ENCODE data around the gene FOXL2.
A peak's percentile ranks its signal among the peaks of the same experiment; 100 is the strongest.

Gene FOXL2

DNA sequence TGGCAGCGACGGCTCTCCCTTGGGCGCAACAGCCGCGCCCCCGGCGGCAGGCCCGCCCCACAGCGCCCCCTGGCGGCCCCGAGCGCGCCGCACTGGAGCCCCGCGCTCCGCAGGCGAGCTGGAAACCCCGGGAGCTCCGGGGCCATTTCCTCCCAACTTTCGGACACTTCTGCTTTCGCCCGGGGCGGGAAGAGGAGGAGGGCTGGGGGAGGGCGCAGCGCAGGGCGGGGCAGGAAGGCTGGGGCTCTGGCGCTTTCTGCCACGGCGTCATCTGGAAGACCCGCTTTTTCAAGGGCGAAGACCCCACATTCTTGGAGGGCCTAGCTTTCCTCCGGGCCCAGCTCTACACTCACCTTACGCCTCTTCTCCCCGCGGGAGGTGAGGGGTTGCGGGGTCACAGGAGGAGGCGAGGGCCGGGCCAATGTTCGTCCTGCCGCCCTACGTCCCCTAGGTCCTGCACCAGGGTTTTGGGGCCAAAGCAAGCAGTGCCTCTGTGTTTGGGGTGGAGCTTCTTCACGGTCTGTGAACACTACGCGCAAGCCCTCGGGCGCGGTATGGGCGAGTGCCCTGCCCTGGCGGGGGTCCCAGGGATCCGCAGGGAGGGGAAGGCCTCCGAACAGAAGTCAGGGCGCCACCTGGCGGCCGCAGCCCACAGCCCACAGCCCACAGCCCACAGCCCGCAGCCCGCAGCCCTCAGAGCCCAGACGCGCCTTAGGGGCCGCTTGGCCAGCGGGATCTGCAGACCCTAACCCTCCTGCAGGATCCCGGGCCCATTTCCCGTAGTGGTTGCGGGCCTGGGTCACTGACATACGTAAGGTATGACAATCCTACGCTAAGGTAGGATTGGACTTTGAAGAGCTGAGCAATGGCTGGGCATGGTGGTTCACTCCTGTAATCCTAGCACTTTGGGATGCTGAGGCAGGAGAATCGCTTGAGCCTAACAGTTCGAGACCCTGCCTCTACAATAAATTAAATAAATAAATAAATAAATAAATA is 31.1 kb downstream of the FOXL2 start:
- H3K4me3 ChIP-seq (ENCODE audit: insufficient read depth, low read length, poor library complexity, severe bottlenecking), result peak overlapping the region; percentile 72
- TF ChIP-seq, protein P1, sequence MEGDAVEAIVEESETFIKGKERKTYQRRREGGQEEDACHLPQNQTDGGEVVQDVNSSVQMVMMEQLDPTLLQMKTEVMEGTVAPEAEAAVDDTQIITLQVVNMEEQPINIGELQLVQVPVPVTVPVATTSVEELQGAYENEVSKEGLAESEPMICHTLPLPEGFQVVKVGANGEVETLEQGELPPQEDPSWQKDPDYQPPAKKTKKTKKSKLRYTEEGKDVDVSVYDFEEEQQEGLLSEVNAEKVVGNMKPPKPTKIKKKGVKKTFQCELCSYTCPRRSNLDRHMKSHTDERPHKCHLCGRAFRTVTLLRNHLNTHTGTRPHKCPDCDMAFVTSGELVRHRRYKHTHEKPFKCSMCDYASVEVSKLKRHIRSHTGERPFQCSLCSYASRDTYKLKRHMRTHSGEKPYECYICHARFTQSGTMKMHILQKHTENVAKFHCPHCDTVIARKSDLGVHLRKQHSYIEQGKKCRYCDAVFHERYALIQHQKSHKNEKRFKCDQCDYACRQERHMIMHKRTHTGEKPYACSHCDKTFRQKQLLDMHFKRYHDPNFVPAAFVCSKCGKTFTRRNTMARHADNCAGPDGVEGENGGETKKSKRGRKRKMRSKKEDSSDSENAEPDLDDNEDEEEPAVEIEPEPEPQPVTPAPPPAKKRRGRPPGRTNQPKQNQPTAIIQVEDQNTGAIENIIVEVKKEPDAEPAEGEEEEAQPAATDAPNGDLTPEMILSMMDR (IDR thresholded peaks at IDR 0.05; ENCODE audit: insufficient read depth, low read length, poor library complexity, severe bottlenecking), result peak; percentile 73
- no peak for TF ChIP-seq EZH2phosphoT487 (conservative IDR thresholded peaks at IDR 0.05; ENCODE audit: low read length)
- no peaks in the 10 kb centered on the region for H3K9me3 ChIP-seq (ENCODE audit: insufficient read depth, low read length)
- H3K9me2 ChIP-seq (replicated peaks; ENCODE audit: insufficient read depth, low read length), result no peaks in the 10 kb centered on the region
- peak overlapping the region; percentile 56 for H3K9ac ChIP-seq (ENCODE audit: low read length)
- H3K27ac ChIP-seq (ENCODE audit: low read depth, low read length), result 0 out of 2 replicates have a peak overlapping the region, but pooled peaks have one; percentile 6
- no peaks in the 10 kb centered on the region for H4K20me1 ChIP-seq (ENCODE audit: low read depth, low read length)
- H3F3A ChIP-seq (ENCODE audit: insufficient read depth), result no peaks in the 10 kb centered on the region
- H3K4me2 ChIP-seq (ENCODE audit: low read depth, low read length, poor library complexity, severe bottlenecking), result peak overlapping the region; percentile 75
- no peaks in the 10 kb centered on the region for H3K27me3 ChIP-seq (ENCODE audit: low read length)
- no peaks in the 10 kb centered on the region for H3K36me3 ChIP-seq (ENCODE audit: low read length)
- no peaks in the 10 kb centered on the region for H3K79me2 ChIP-seq (ENCODE audit: insufficient read depth, low read length)
- peak overlapping the region; percentile 92 for H2AFZ ChIP-seq (ENCODE audit: low read depth, low read length, severe bottlenecking)

DNA sequence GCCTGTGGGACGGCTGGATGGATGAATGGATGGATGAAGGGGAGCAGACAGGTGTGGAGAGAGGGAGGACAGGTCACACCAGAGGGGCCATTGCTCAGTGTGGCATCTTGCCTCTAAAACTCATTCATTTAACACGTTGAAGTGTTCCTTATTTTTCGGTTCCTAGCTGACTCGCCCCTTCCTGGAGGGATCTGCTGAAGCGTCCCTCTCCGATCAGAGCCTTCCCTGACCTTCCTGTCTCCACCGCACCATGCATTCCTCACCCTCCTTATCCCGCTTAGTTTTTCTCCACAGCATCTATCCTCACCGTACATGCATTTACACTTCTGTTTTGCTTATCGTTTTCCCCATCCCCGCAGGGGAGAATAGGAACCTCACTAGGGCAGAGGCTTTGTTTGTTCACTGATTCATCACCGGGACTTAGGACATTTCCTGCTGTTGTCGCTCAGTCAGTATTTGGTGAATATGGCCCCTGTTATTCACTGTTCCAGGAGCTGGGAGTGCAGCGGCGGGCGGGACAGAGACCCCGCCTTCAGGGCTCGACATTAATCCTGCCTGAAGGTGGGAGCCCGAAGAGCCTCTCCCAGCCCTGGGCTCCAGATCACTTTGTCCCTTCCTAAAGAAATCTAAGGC is 32.0 kb downstream of the FOXL2 start:
- H3K27ac ChIP-seq (ENCODE audit: low read depth, low read length), result no peak overlapping the region
- peak overlapping the region; percentile 92 for H2AFZ ChIP-seq (ENCODE audit: low read depth, low read length, severe bottlenecking)
- H3K4me2 ChIP-seq (ENCODE audit: low read depth, low read length, poor library complexity, severe bottlenecking), result peak overlapping the region; percentile 75
- H4K20me1 ChIP-seq (ENCODE audit: low read depth, low read length), result no peaks in the 10 kb centered on the region
- no peaks in the 10 kb centered on the region for H3K36me3 ChIP-seq (ENCODE audit: low read length)
- no peak for TF ChIP-seq EZH2phosphoT487 (conservative IDR thresholded peaks at IDR 0.05; ENCODE audit: low read length)
- TF ChIP-seq, protein P1 (IDR thresholded peaks at IDR 0.05; ENCODE audit: insufficient read depth, low read length, poor library complexity, severe bottlenecking), result no peak
- H3K79me2 ChIP-seq (ENCODE audit: insufficient read depth, low read length), result no peaks in the 10 kb centered on the region
- H3K27me3 ChIP-seq (ENCODE audit: low read length), result no peaks in the 10 kb centered on the region
- H3K9ac ChIP-seq (ENCODE audit: low read length), result peak overlapping the region; percentile 56
- H3K4me3 ChIP-seq (ENCODE audit: insufficient read depth, low read length, poor library complexity, severe bottlenecking), result peak overlapping the region; percentile 72
- H3K9me2 ChIP-seq (replicated peaks; ENCODE audit: insufficient read depth, low read length), result no peaks in the 10 kb centered on the region
- no peaks in the 10 kb centered on the region for H3K9me3 ChIP-seq (ENCODE audit: insufficient read depth, low read length)
- H3F3A ChIP-seq (ENCODE audit: insufficient read depth), result no peaks in the 10 kb centered on the region

DNA sequence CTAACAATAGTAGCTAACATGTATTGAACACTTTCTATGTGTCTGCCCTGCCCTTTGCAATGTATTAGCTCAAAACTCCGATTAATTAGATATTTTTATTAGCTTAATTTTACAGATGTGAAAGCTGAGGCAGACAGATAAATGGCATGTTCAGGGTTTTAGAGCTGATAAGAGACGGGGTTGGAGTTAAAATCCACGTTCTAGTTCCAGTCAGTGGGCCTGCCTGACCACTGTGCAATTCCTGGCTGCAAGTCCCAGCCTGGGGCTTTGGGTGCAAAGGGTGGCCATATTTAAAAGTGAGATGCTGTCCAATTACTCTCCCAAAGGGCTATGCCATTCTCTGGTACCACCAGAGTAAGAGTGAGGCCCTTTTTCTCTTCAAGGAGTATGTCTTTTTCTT is 33.2 kb downstream of the FOXL2 start:
- Histone ChIP-seq H3K27me3 (ENCODE audit: low read length) (no peaks in the 10 kb centered on the region), H3K4me3 (ENCODE audit: insufficient read depth, low read length, poor library complexity, severe bottlenecking) (no peak overlapping the region), H2AFZ (ENCODE audit: low read depth, low read length, severe bottlenecking) (no peak overlapping the region)

More for the DNA sequence above, 33.2 kb downstream of the FOXL2 start:
- no peaks in the 10 kb centered on the region for H3F3A ChIP-seq (ENCODE audit: insufficient read depth)
- no peaks in the 10 kb centered on the region for H3K79me2 ChIP-seq (ENCODE audit: insufficient read depth, low read length)
- H3K9me3 ChIP-seq (ENCODE audit: insufficient read depth, low read length), result no peaks in the 10 kb centered on the region
- H4K20me1 ChIP-seq (ENCODE audit: low read depth, low read length), result no peaks in the 10 kb centered on the region
- H3K4me2 ChIP-seq (ENCODE audit: low read depth, low read length, poor library complexity, severe bottlenecking), result no peak overlapping the region
- no peak overlapping the region for H3K27ac ChIP-seq (ENCODE audit: low read depth, low read length)
- no peak overlapping the region for H3K9ac ChIP-seq (ENCODE audit: low read length)
- TF ChIP-seq EZH2phosphoT487 (conservative IDR thresholded peaks at IDR 0.05; ENCODE audit: low read length), result no peak
- TF ChIP-seq, protein P1 (IDR thresholded peaks at IDR 0.05; ENCODE audit: insufficient read depth, low read length, poor library complexity, severe bottlenecking), result no peak
- H3K9me2 ChIP-seq (replicated peaks; ENCODE audit: insufficient read depth, low read length), result no peaks in the 10 kb centered on the region
- H3K36me3 ChIP-seq (ENCODE audit: low read length), result no peaks in the 10 kb centered on the region
